ENCODE data around the gene TEX264. TPM values are rescaled to one million over a fixed set of nuclear protein-coding genes. Genes with fewer than 3 reads are reported as not detected.

The TEX264 gene
- total RNA-seq, 1 donor from 2014 or later: 65.2 TPM

DNA sequence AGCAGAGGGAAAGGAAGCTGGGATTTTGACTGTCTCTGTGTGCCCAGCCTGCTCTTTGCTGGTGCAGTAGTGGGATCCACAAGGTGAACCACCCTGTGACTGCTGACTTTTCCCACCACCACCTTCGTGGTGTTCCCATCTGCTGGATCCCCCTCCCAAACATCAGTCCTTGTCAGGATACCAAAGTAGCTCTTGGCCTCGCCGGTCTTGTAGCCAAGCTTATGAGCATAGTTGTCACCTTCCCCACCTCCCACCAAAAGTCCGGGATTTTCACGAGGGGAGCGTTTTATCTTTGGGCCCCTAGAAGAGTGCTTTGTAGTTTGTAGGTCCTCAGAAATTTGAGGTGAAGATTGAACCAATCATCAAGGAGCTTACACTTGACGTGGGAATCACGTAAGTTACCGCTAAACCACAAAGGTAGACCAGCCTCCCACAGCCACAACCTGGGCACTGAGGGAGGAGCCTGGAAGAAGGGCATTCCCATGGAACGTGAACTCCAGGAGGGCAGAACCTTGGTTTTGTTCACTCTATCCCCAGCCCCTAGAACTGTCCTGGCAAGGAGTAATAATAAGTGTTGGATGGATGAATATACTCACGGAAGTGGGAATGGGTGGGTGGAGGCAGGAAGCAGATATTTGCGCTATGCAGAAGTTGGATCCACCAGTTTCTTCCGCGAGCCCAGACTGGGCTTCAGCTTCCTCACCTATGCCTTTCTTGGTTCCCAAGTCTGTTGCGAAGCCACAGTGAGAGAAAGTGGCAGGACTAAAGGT is 814 bp upstream of the TEX264 start:
- TF ChIP-seq, protein P1, sequence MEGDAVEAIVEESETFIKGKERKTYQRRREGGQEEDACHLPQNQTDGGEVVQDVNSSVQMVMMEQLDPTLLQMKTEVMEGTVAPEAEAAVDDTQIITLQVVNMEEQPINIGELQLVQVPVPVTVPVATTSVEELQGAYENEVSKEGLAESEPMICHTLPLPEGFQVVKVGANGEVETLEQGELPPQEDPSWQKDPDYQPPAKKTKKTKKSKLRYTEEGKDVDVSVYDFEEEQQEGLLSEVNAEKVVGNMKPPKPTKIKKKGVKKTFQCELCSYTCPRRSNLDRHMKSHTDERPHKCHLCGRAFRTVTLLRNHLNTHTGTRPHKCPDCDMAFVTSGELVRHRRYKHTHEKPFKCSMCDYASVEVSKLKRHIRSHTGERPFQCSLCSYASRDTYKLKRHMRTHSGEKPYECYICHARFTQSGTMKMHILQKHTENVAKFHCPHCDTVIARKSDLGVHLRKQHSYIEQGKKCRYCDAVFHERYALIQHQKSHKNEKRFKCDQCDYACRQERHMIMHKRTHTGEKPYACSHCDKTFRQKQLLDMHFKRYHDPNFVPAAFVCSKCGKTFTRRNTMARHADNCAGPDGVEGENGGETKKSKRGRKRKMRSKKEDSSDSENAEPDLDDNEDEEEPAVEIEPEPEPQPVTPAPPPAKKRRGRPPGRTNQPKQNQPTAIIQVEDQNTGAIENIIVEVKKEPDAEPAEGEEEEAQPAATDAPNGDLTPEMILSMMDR (IDR thresholded peaks at IDR 0.05): no peak
- H3K27me3 Mint-ChIP-seq (ENCODE audit: unreplicated experiment): no peaks in the 10 kb centered on the region
- no peaks in the 10 kb centered on the region for H3K9me3 Mint-ChIP-seq (ENCODE audit: unreplicated experiment)
- peaks cover 27% of the 10 kb centered on the region for H3K4me1 Mint-ChIP-seq (ENCODE audit: unreplicated experiment)
- H3K36me3 Mint-ChIP-seq (ENCODE audit: unreplicated experiment): peaks cover 2% of the 10 kb centered on the region
- peak overlapping the region; percentile 47 for H3K27ac Mint-ChIP-seq (ENCODE audit: unreplicated experiment)
- no peak for DNase-seq (ENCODE audit: extremely low spot score, unreplicated experiment)
- peak overlapping the region; percentile 84 for H3K4me3 Mint-ChIP-seq (ENCODE audit: unreplicated experiment)

DNA sequence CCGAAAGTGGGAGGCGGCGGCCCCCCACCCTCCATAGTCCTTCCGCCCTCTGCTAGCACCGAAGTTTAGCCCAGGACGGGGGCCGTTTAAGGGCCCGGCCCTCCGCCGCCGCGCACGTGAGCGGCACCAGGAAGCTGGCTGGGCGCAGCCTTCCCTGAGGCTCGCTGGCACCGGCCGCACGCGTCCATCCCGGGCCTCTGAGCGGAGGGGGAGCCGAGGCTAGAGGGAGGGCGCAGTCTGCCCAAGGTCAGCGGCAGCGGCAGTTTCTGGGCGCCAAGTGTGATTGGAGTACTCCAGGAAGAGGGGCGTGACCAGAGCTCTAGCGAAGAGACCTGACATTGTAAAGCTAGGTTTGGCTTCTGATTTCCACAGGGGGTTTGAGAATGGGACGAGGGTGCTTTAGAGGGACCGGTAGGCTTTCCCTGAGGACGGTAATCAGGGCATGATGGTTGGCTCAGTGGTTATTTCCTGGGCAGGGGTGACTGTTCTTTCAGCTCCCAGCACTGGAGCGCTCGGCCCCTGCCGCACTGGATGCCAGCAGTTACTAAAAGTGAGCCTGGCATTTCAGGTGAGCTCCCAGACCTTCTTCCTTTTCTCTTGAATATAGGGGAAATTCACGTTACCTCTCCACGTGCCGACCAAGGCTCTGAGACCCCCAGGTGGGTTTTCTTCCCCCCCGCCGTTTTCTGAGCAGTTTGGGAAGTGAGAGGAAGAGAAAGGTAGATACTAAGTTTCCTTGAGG is 853 bp downstream of the TEX264 start:
- no peaks in the 10 kb centered on the region for H3K27me3 Mint-ChIP-seq (ENCODE audit: unreplicated experiment)
- TF ChIP-seq, protein P1 (IDR thresholded peaks at IDR 0.05): no peak

DNA sequence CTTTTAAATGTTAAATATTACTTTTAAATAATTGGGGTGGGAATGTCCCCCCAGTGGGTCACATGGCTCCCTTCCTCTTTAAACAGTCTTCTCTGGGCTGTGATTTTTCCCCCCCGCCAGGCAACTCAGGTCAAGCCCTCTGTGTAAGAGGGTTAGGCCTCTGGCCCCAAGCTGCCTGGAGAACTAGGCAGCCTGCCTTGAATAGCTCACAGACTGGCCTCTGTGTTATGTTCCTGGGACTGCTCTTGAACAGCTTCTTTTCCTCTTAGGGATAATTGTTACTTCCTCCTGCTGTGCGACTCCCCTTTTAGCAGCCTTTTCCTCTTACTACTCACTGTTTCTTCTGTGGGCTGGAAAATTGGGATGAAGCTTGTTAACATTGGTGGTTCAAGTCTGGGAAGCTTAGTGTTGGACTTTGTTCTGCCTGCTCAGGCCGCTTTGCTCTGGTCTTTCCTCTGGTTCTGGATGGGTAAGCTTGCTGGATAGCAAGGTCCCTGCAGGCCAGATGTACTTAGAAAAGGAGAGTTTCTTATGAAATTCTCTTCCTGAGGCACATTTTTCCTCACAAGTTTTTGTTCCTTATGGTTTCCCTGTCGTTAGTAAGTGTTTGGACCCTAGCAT is 2.2 kb downstream of the TEX264 start:
- Mint-ChIP-seq H3K36me3 (ENCODE audit: unreplicated experiment) (peaks cover 7% of the 10 kb centered on the region), H3K9me3 (ENCODE audit: unreplicated experiment) (no peaks in the 10 kb centered on the region), H3K27ac (ENCODE audit: unreplicated experiment) (no peak overlapping the region), H3K4me1 (ENCODE audit: unreplicated experiment) (peaks cover 31% of the 10 kb centered on the region), H3K4me3 (ENCODE audit: unreplicated experiment) (peak overlapping the region; percentile 53), H3K27me3 (ENCODE audit: unreplicated experiment) (no peaks in the 10 kb centered on the region)
- TF ChIP-seq, protein P1 (IDR thresholded peaks at IDR 0.05): no peak
- DNase-seq (ENCODE audit: extremely low spot score, unreplicated experiment): no peak

More for the DNA sequence above, 853 bp downstream of the TEX264 start:
- no peaks in the 10 kb centered on the region for H3K9me3 Mint-ChIP-seq (ENCODE audit: unreplicated experiment)
- no peak for DNase-seq (ENCODE audit: extremely low spot score, unreplicated experiment)
- peaks cover 27% of the 10 kb centered on the region for H3K4me1 Mint-ChIP-seq (ENCODE audit: unreplicated experiment)
- peak overlapping the region; percentile 69 for H3K27ac Mint-ChIP-seq (ENCODE audit: unreplicated experiment)
- peak overlapping the region; percentile 84 for H3K4me3 Mint-ChIP-seq (ENCODE audit: unreplicated experiment)
- H3K36me3 Mint-ChIP-seq (ENCODE audit: unreplicated experiment): peaks cover 7% of the 10 kb centered on the region

DNA sequence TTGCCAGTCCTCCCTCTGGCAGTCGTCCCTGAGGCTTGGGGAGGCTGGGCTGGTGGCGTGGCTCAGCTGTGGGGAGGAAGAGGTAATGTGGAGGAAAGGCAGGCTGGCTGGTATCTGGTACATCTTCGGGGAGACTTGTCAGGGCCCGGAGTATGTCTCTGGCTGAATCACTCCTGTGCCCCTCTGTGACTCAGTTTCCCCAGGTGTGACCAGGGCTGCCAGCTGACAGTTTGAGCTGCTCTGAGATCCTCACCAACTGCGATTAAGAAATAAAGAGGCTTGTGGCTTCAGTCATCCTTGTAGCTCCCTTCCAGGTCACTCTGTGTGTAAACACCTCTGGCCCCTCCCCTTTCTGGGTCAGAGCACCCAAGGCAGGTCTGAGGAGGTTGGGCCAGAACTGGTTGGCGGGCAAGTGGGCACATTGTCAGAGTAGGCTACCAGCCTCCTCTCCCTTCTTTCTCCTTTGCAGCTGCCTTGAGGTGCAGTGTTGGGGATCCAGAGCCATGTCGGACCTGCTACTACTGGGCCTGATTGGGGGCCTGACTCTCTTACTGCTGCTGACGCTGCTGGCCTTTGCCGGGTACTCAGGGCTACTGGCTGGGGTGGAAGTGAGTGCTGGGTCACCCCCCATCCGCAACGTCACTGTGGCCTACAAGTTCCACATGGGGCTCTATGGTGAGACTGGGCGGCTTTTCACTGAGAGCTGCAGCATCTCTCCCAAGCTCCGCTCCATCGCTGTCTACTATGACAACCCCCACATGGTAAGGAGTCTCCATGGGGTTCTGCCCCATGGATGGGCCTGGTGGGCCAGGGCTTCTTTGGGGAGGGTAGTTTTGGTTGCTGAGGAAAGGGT is 3.0 kb downstream of the TEX264 start:
- Mint-ChIP-seq H3K4me3 (ENCODE audit: unreplicated experiment) (no peak overlapping the region), H3K27ac (ENCODE audit: unreplicated experiment) (no peak overlapping the region), H3K4me1 (ENCODE audit: unreplicated experiment) (peaks cover 32% of the 10 kb centered on the region), H3K9me3 (ENCODE audit: unreplicated experiment) (no peaks in the 10 kb centered on the region), H3K36me3 (ENCODE audit: unreplicated experiment) (peaks cover 7% of the 10 kb centered on the region), H3K27me3 (ENCODE audit: unreplicated experiment) (no peaks in the 10 kb centered on the region)
- TF ChIP-seq, protein P1 (IDR thresholded peaks at IDR 0.05): no peak
- DNase-seq (ENCODE audit: extremely low spot score, unreplicated experiment): no peak

Data from osteocyte (in vitro differentiated cells).